H1 (cell line): Measurements from ENCODE around the gene COMMD8. TPM values are rescaled to one million over a fixed set of nuclear protein-coding genes. Genes with fewer than 3 reads are reported as not detected.

Experiments
- CTCF ChIA-PET: fragments of 300-600 bp; sonication (Branson Sonifier 250); formaldehyde crosslinking; loops from one replicate; lab custom pipeline; 2021; ENCODE audit not compliant: partially characterized antibody; lab: Charles Lee
- POLR2A ChIA-PET: fragments of 300-600 bp; sonication (Branson Sonifier 250); formaldehyde crosslinking; loops from one replicate; lab custom pipeline; 2021; ENCODE audit warnings: inconsistent platforms; ENCODE audit not compliant: partially characterized antibody; lab: Charles Lee
- DNase-seq, 2 experiments: peaks; one replicate each; pipeline versions ENCODE4 v3.0.0 to v3.0.0-alpha.2; 2010 to 2022; ENCODE audit warnings: low spot score in 2 of 2, low read depth in 1 of 2, mixed read lengths in 1 of 2
- FAIRE-seq: peaks from 2 replicates; lab custom pipeline; 2011; peaks lifted over from hg19 to GRCh38; lab: Jason Lieb, UNC
- H2AFZ ChIP-seq: 2 replicates; pipeline ENCODE4 v1.8.1; 2012; ENCODE audit warnings: low read length, inconsistent platforms
- H2AK5ac ChIP-seq: 2 replicates; pipeline ENCODE4 v1.6.1; 2013; ENCODE audit warnings: low read depth, low read length
- H2BK120ac ChIP-seq: replicated peaks from 2 replicates; pipeline ENCODE3; 2013; ENCODE audit warnings: low read depth, low read length, inconsistent platforms
- H2BK12ac ChIP-seq: 2 replicates; pipeline ENCODE4 v1.6.1; 2013; ENCODE audit warnings: low read depth, low read length
- H2BK15ac ChIP-seq: 2 replicates; pipeline ENCODE4 v1.6.1; 2013; ENCODE audit warnings: low read length
- H2BK20ac ChIP-seq: 2 replicates; pipeline ENCODE4 v1.6.1; 2013; ENCODE audit warnings: low read length
- H2BK5ac ChIP-seq: 2 replicates; pipeline ENCODE4 v1.6.1; 2013; ENCODE audit warnings: low read depth, low read length
- H3K14ac ChIP-seq: 2 replicates; pipeline ENCODE4 v1.6.1; 2013; ENCODE audit warnings: inconsistent platforms; ENCODE audit not compliant: insufficient read length
- H3K18ac ChIP-seq: 2 replicates; pipeline ENCODE4 v1.6.1; 2013; ENCODE audit warnings: low read length; ENCODE audit errors: extremely low read depth
- H3K23ac ChIP-seq: 2 replicates; pipeline ENCODE4 v1.6.1; 2013; ENCODE audit warnings: inconsistent platforms; ENCODE audit not compliant: insufficient read length
- H3K23me2 ChIP-seq: 2 replicates; pipeline ENCODE4 v1.6.1; 2013; ENCODE audit warnings: low read depth, low read length
- H3K27ac ChIP-seq: 2 replicates; pipeline ENCODE4 v1.6.1; 2011; ENCODE audit warnings: low read depth, low read length, inconsistent platforms
- H3K27me3 ChIP-seq, 4 experiments: replicated peaks in 1 of 4; 1 replicate in 1 of 4; 2 replicates in 3 of 4; pipeline versions ENCODE4 v1.6.1 to v1.8.1; 2011 to 2013; ENCODE audit warnings: low read length in 3 of 4, mild to moderate bottlenecking in 3 of 4, inconsistent platforms in 2 of 4, mixed read lengths in 2 of 4, moderate library complexity in 1 of 4; ENCODE audit not compliant: control insufficient read depth in 3 of 4, insufficient read depth in 3 of 4; ENCODE audit errors: extremely low read depth in 1 of 4
- H3K36me3 ChIP-seq, 4 experiments: 2 replicates each; pipeline versions ENCODE4 v1.6.1 to v1.8.1; 2011 to 2013; ENCODE audit warnings: mild to moderate bottlenecking in 4 of 4, low read length in 3 of 4, moderate library complexity in 2 of 4, control low read depth in 1 of 4, inconsistent platforms in 1 of 4; ENCODE audit not compliant: insufficient read depth in 4 of 4, control insufficient read depth in 2 of 4
- H3K4ac ChIP-seq: replicated peaks from 2 replicates; pipeline ENCODE3; 2013; ENCODE audit warnings: low read length, low read depth, mixed read lengths, inconsistent platforms; ENCODE audit not compliant: insufficient read length
- H3K4me1 ChIP-seq, 4 experiments: replicated peaks in 1 of 4; 1 replicate in 1 of 4; 2 replicates in 3 of 4; pipeline versions ENCODE4 v1.6.1 to v1.8.1; 2011 to 2013; ENCODE audit warnings: low read length in 3 of 4, inconsistent platforms in 2 of 4, mixed read lengths in 1 of 4; ENCODE audit not compliant: insufficient read depth in 4 of 4, control insufficient read depth in 3 of 4
- H3K4me2 ChIP-seq, 2 experiments: 2 replicates each; pipeline versions ENCODE4 v1.6.1 to v1.8.1; 2011 to 2013; ENCODE audit warnings: low read depth in 2 of 2, low read length in 2 of 2, control low read depth in 1 of 2, inconsistent platforms in 1 of 2, mild to moderate bottlenecking in 1 of 2; ENCODE audit not compliant: insufficient read depth in 1 of 2
- H3K4me3 ChIP-seq, 4 experiments: fragments of 200-600, 300-600 bp in 1 of 4; sonication (generic), shearing (Covaris generic), sonication (Bioruptor Twin) in 1 of 4; 2 replicates each; pipeline versions ENCODE4 v1.5.1 to v1.8.1; 2011 to 2016; ENCODE audit warnings: low read length in 4 of 4, low read depth in 3 of 4, control low read depth in 2 of 4, inconsistent platforms in 2 of 4, mild to moderate bottlenecking in 2 of 4, mixed read lengths in 1 of 4, moderate library complexity in 1 of 4; ENCODE audit not compliant: insufficient read depth in 2 of 4; ENCODE audit errors: extremely low read depth in 1 of 4
- H3K56ac ChIP-seq: replicated peaks from 2 replicates; pipeline ENCODE3; 2013; ENCODE audit warnings: low read depth, mild to moderate bottlenecking, mixed read lengths, low read length, inconsistent platforms; ENCODE audit not compliant: insufficient read length
- H3K79me1 ChIP-seq: 2 replicates; pipeline ENCODE4 v1.6.1; 2013; ENCODE audit warnings: low read depth, low read length, control low read depth
- H3K79me2 ChIP-seq, 2 experiments: 2 replicates each; pipeline versions ENCODE4 v1.6.1 to v1.8.1; 2012 to 2013; ENCODE audit warnings: low read length in 2 of 2, mild to moderate bottlenecking in 2 of 2, inconsistent platforms in 1 of 2; ENCODE audit not compliant: insufficient read depth in 2 of 2, control insufficient read depth in 1 of 2
- H3K9ac ChIP-seq, 4 experiments: replicated peaks in 1 of 4; 1 replicate in 1 of 4; 2 replicates in 3 of 4; pipeline versions ENCODE4 v1.6.1 to v1.8.1; 2011 to 2013; ENCODE audit warnings: low read depth in 3 of 4, low read length in 3 of 4, control low read depth in 2 of 4, mild to moderate bottlenecking in 2 of 4, moderate library complexity in 2 of 4, inconsistent platforms in 1 of 4; ENCODE audit errors: extremely low read depth in 1 of 4
- H3K9me3 ChIP-seq, 2 experiments: 2 replicates each; pipeline versions ENCODE4 v1.6.1 to v1.8.1; 2012 to 2013; ENCODE audit warnings: mild to moderate bottlenecking in 2 of 2, moderate library complexity in 2 of 2, control low read depth in 1 of 2, inconsistent platforms in 1 of 2, low read depth in 1 of 2, low read length in 1 of 2, mixed read lengths in 1 of 2; ENCODE audit not compliant: insufficient read depth in 2 of 2
- H4K20me1 ChIP-seq, 2 experiments: replicated peaks in 1 of 2; 2 replicates each; pipeline versions ENCODE3 to v1.8.1; 2011 to 2013; ENCODE audit warnings: inconsistent platforms in 2 of 2, low read length in 2 of 2, mild to moderate bottlenecking in 1 of 2; ENCODE audit not compliant: insufficient read depth in 2 of 2, control insufficient read depth in 1 of 2
- H4K5ac ChIP-seq: 2 replicates; pipeline ENCODE4 v1.6.1; 2013; ENCODE audit warnings: low read length, low read depth, mixed read lengths, inconsistent platforms; ENCODE audit not compliant: insufficient read length
- H4K8ac ChIP-seq: 2 replicates; pipeline ENCODE4 v1.8.0; 2013; ENCODE audit warnings: mild to moderate bottlenecking, moderate library complexity, low read length, inconsistent platforms; ENCODE audit not compliant: insufficient read depth; ENCODE audit errors: extremely low read depth
- H4K91ac ChIP-seq: replicated peaks from 2 replicates; pipeline ENCODE3; 2013; ENCODE audit warnings: low read length, mixed read lengths, inconsistent platforms; ENCODE audit not compliant: insufficient read length
- EZH2 ChIP-seq: fragments of 200-600 bp; sonication (generic); IDR thresholded peaks from 2 replicates; pipeline ENCODE4 v1.7.1; 2012; ENCODE audit warnings: low read depth, mild to moderate bottlenecking, moderate library complexity, low read length, inconsistent platforms; ENCODE audit not compliant: severe bottlenecking
- KDM1A ChIP-seq: fragments of 200-600, 300-600 bp; sonication (generic); IDR thresholded peaks from 2 replicates; pipeline ENCODE4 v1.7.1; 2016; ENCODE audit warnings: mild to moderate bottlenecking, low read length, borderline replicate concordance
- WGBS, 2 experiments: shearing (Covaris generic) in 1 of 2; methylation state at CpG; one replicate each; pipeline versions ENCODE4 v1.1.6 to v1.1.7; 2013 to 2015; ENCODE audit warnings: low lambda C conversion rate in 2 of 2, mixed read lengths in 2 of 2, inconsistent platforms in 1 of 2, low coverage in 1 of 2, missing lambda C conversion rate in 1 of 2; ENCODE audit not compliant: insufficient replicate concordance in 2 of 2, insufficient coverage in 1 of 2, insufficient read length in 1 of 2; ENCODE audit errors: extremely low coverage in 1 of 2, missing lambda C conversion rate in 1 of 2; 5-methylcytosine and 5-hydroxymethylcytosine counted together
- polyA plus RNA-seq, 7 experiments: library from polyadenylated mRNA; depleted of rRNA in 3 of 7; stranded (reverse) in 5 of 7; unstranded in 2 of 7; fragments of >200 nt in 5 of 7; fragments of 200-250 nt in 2 of 7; gene quantifications; 1 replicate in 5 of 7; 2 replicates in 1 of 7; 4 replicates in 1 of 7; pipeline versions ENCODE4 v1.2.1 to v1.2.3, GENCODE V29; 2011 to 2013; ENCODE audit warnings: missing spikeins in 2 of 7, mixed read lengths in 2 of 7
- total RNA-seq: library from RNA; stranded (reverse); fragmentation: NEBNext Ultra II Directional; extraction: Animal tissue kit (Norgen Biotek cat#: 25700); gene quantifications from 2 replicates; pipeline ENCODE4 v1.2.1, GENCODE V29; 2021

Gene COMMD8
- total and polyA plus RNA-seq, 2 of the 8 experiments (the other 6 are each of a cell fraction or from before 2014, with no cell fraction given), result 1.6 to 7.2 TPM

GRCh38 chr4:47478804-47479203, 15.3 kb upstream of the COMMD8 start:
- no peak overlapping the region for H3K4me3 ChIP-seq
- DNase-seq (no peak), FAIRE-seq (no peak)
- WGBS, 2 experiments, result 83% methylated on average over 4 of the region's 4 CpGs; no CpG with 5 or more reads in 1 of the 2 experiments
- H3K56ac ChIP-seq, result no peak overlapping the region
- H4K91ac ChIP-seq, result no peak overlapping the region
- POLR2A ChIA-PET, result no interaction called here
- H3K23ac ChIP-seq, result no peak overlapping the region
- no peak overlapping the region for H4K5ac ChIP-seq
- no peak overlapping the region for H2BK12ac ChIP-seq
- H3K9ac ChIP-seq, result no peak overlapping the region
- no peak overlapping the region for H2AK5ac ChIP-seq
- H3K36me3 ChIP-seq, result no peaks in the 10 kb centered on the region
- no peak overlapping the region for H3K4me2 ChIP-seq
- H3K27me3 ChIP-seq, result no peaks in the 10 kb centered on the region
- H3K27ac ChIP-seq, result no peak overlapping the region
- TF ChIP-seq KDM1A (no peak), EZH2 (no peak)
- H2BK5ac ChIP-seq, result no peak overlapping the region
- peaks cover 0 to 1% of the 10 kb centered on the region in 2 experiments for H4K20me1 ChIP-seq
- H3K18ac ChIP-seq, result no peak overlapping the region
- no peaks in the 10 kb centered on the region; a peak in 1 of 7 replicates for H3K4me1 ChIP-seq
- no peak overlapping the region for H2BK15ac ChIP-seq
- no peak overlapping the region for H2AFZ ChIP-seq
- no peak overlapping the region for H2BK20ac ChIP-seq
- no peak overlapping the region for H3K14ac ChIP-seq
- no peaks in the 10 kb centered on the region for H3K9me3 ChIP-seq
- no peak overlapping the region for H3K4ac ChIP-seq
- H3K79me1 ChIP-seq, result no peaks in the 10 kb centered on the region
- no peaks in the 10 kb centered on the region for H3K79me2 ChIP-seq
- no peaks in the 10 kb centered on the region for H3K23me2 ChIP-seq
- no peak overlapping the region for H4K8ac ChIP-seq
- CTCF ChIA-PET, result no interaction called here
- H2BK120ac ChIP-seq, result no peak overlapping the region
